Stimulated activated CD8-positive, alpha-beta memory T cell treated with anti-CD3 and anti-CD28 coated beads, Interleukin-2, amount 100 ng/mL, for 48 hours (primary cell): ENCODE data around the gene ADAMTS16.

Experiments used
- DNase-seq, 2 donors: peaks; one replicate each; pipeline ENCODE4 v3.0.0-alpha.2; 2020; ENCODE audit warnings: low read depth in 2 of 2

Gene ADAMTS16

DNA sequence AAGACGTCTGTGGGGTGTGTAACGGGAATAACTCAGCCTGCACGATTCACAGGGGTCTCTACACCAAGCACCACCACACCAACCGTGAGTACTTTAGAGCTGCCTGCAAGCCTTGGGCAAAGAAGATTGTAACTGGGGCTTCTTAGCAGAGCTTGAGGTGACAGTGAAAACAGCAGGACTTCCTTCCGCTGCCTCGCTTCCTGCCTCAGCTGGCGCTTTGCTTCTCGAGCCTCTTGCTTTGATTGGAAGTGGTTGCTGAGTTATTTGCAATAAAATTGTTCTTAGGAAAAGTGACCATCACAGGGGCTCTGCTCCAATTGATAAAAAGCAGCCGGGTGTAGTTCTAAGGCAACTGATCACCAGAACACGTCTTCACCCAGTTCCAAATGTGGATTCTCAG lies 99.1 kb downstream of the ADAMTS16 start:
- no peak for DNase-seq

DNA sequence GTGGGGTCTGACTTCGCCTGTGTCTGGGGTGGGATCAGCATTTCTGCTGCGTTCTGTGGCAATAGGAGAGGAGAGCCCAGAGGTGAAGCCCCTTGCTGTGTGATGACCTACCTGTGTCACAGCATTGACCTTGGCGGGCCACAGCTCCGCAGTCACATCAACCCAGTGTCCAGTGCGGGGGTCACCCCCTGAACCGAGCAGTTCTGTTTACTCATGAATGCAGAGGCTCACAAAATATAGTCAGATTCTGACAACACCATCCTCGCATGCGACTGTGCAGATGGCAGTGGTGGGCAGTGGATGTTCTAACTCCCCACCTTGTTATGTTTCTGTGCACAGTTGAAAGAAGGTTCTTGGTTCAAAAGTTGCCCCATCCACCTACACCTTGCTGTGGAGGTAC lies 100.1 kb downstream of the ADAMTS16 start:
- no peak for DNase-seq

- no peak for DNase-seq
Measured at GRCh38 chr5:5242056-5242455, 101.9 kb downstream of the ADAMTS16 start.

DNA sequence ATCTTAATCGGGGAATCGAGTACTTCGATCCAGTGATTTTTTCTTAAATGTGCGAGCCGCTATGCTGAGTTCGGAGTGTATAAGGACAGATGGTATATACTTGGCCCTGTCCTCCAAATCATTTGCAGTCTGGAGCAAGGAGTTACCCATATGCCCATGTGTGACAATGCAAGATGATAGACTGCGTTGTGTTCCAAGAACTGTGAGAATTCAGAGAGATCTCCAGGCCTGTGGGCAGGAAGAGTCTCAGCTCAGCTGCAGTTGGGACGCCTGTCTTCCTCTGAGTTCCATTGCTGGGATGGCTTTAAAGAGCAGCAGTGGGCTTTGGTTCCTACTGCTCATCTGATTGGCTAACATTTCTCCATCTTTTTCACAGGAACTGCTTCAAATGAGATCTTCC lies 106.6 kb downstream of the ADAMTS16 start:
- no peak for DNase-seq

GRCh38 chr5:5250758-5251157 lies 110.6 kb downstream of the ADAMTS16 start:
- DNase-seq, result no peak

- DNase-seq, result no peak
Measured at GRCh38 chr5:5252106-5252505, 112.0 kb downstream of the ADAMTS16 start.

GRCh38 chr5:5257353-5257752 lies 117.2 kb downstream of the ADAMTS16 start:
- DNase-seq, result no peak

GRCh38 chr5:5258564-5258963 lies 118.4 kb downstream of the ADAMTS16 start:
- DNase-seq, result no peak

DNA sequence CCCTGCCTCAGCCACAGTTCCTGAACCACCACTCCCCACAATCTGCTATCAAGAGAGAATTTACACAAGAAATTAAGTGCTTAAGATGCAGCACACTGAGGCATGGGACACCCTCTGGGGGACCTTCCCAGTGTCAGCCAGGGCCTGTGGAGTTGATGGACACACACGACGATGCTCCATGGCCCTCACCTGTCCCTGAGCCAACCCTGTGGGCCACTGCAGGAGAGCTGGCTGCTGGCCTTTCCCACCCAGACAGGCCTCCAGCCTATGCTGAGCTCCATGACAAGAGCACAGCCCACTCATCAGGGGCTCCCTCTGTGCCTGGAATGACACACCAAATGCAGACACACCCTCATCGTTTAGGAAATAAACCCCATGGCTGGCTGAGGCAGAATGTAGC lies 124.6 kb downstream of the ADAMTS16 start:
- no peak for DNase-seq

- no peak for DNase-seq
Measured at GRCh38 chr5:5266297-5266696, 126.2 kb downstream of the ADAMTS16 start.

GRCh38 chr5:5270161-5270560 lies 130.0 kb downstream of the ADAMTS16 start:
- DNase-seq, result no peak

- DNase-seq, result no peak
Measured at GRCh38 chr5:5270958-5271785, 131.0 kb downstream of the ADAMTS16 start.

GRCh38 chr5:5271786-5272321 lies 131.7 kb downstream of the ADAMTS16 start:
- DNase-seq, result no peak

- DNase-seq, result no peak
Measured at GRCh38 chr5:5273398-5273797, 133.3 kb downstream of the ADAMTS16 start.

DNA sequence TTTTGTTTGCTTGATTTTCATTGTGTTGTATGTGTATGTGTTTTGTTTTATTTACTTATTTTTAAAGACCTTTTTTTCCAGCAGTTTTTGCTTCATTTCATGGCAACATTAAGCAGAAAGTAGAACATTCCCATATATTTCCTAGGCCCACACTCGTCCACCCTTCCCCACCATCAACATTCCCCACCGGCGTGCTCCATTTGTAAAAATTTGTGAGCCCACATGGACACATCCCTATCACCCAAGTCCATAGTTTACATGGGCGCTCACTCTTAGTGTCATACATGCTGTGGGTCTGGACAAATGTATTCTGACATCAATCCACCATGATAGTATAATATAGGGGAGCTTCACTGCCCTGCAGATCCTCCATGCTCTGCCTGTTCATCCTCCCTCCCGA lies 133.8 kb downstream of the ADAMTS16 start:
- no peak for DNase-seq

GRCh38 chr5:5275211-5275610 lies 135.1 kb downstream of the ADAMTS16 start:
- DNase-seq, result no peak

GRCh38 chr5:5276430-5276829 lies 136.3 kb downstream of the ADAMTS16 start:
- DNase-seq, result no peak

- DNase-seq, result no peak
Measured at GRCh38 chr5:5276951-5277517, 136.9 kb downstream of the ADAMTS16 start.

- no peak for DNase-seq
Measured at GRCh38 chr5:5278201-5278814, 138.2 kb downstream of the ADAMTS16 start.

- DNase-seq, result no peak
Measured at GRCh38 chr5:5278815-5279381, 138.8 kb downstream of the ADAMTS16 start.

- DNase-seq, result no peak
Measured at GRCh38 chr5:5285906-5286305, 145.8 kb downstream of the ADAMTS16 start.

GRCh38 chr5:5287419-5287818 lies 147.3 kb downstream of the ADAMTS16 start:
- no peak for DNase-seq

DNA sequence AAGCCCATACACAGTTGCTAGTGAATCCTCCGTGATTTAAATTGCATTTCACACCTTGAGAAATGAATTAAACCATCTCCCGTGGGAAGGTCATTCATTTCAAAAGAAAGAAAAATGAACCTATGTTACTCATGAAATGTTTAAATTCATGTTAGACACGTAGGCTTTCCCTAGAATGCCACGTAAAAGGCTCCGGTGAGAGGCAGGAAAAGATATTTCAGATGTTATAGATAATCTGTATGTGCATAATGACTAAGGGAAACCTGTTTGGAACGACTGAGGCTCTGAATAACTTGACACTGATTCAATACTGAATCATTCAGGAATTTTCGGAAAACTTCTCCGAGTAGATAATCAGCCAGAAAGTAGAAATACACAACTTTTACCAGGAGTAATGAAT lies 148.1 kb downstream of the ADAMTS16 start:
- DNase-seq, result no peak
